Thoracic aorta (tissue), 2 donors: ENCODE data around the gene TAF1D. TPM values are rescaled to one million over a fixed set of nuclear protein-coding genes. Genes with fewer than 3 reads are reported as not detected.
"Not testable (repeated sequence)": the region's sequence is repeated elsewhere in the genome, so short reads cannot be mapped to it uniquely, and the experiment has no call there.

ENCODE experiments used
- ATAC-seq: fragments of 150-250 bp; one replicate; pipeline ENCODE4 v1.8.0; 2017; ENCODE audit warnings: low read depth; ENCODE audit not compliant: insufficient number of reproducible peaks, low FRiP score
- DNase-seq: peaks from one replicate; pipeline ENCODE4 v3.0.0-alpha.2; 2020; ENCODE audit warnings: low spot score
- H3K27ac ChIP-seq, 2 donors: fragments of 200-600 bp; sonication (generic); 1 replicate in 1 of 2; 2 replicates in 1 of 2; pipeline ENCODE4 v1.5.1; 2016; ENCODE audit warnings: mild to moderate bottlenecking in 2 of 2, moderate library complexity in 2 of 2
- H3K27me3 ChIP-seq: fragments of 200-600 bp; sonication (generic); replicated peaks from 2 replicates; pipeline ENCODE4 v1.6.0; 2016; ENCODE audit warnings: mild to moderate bottlenecking; ENCODE audit not compliant: insufficient read depth
- H3K36me3 ChIP-seq: fragments of 200-600 bp; sonication (generic); one replicate; pipeline ENCODE4 v1.5.1; 2016
- H3K4me1 ChIP-seq, 2 donors: fragments of 200-600 bp; sonication (generic); 1 replicate in 1 of 2; 2 replicates in 1 of 2; pipeline versions ENCODE4 v1.5.1 to v1.6.0; 2016; ENCODE audit warnings: low read depth in 2 of 2, mild to moderate bottlenecking in 1 of 2; ENCODE audit not compliant: control insufficient read depth in 1 of 2
- H3K4me3 ChIP-seq: fragments of 200-600 bp; sonication (generic); 2 replicates; pipeline ENCODE4 v1.5.1; 2016; ENCODE audit warnings: mild to moderate bottlenecking
- H3K9me3 ChIP-seq: fragments of 200-600 bp; sonication (generic); 2 replicates; pipeline ENCODE4 v1.5.1; 2016
- total RNA-seq, 2 donors: library from RNA; depleted of rRNA; stranded (reverse); fragments of >200 nt; gene quantifications; one replicate each; pipeline versions ENCODE4 v1.1.0 to v1.2.3, GENCODE V29; 2016
- TF ChIP-seq, protein P1 (sequence below): fragments of 200-600 bp; sonication (generic); IDR thresholded peaks from one replicate; pipeline ENCODE4 v1.5.1; 2019; ENCODE audit warnings: antibody characterized with exemption

TAF1D gene
- total RNA-seq, 2 donors from 2014 or later: 99.4 to 231 TPM

DNA sequence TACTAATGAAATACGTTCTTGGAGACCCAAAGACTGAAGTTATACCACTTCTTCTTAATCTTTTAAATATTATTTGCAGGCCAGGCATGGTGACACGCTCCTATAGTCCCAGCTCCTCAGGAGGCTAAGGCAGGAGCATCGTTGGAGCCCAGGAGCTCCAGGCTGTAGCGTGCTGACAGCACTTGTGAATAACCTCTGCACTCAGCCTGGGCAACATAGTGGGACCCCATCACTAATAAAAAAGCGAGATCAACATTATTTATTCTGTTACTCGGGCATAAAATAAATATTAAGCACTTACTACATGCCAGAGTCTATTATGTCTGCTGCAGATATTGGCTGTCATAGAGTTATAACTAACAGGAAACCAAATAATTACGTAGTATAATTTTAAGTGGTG, 42.1 kb upstream of the TAF1D start:
- no peak for DNase-seq
- Histone ChIP-seq H3K4me3 (peak overlapping the region; percentile 90), H3K9me3 (no peaks in the 10 kb centered on the region), H3K4me1 (peaks cover 21 to 33% of the 10 kb centered on the region in 2 donors), H3K27me3 (no peaks in the 10 kb centered on the region), H3K27ac (peak overlapping the region in 1 of 2 donors; percentile 90), H3K36me3 (no peaks in the 10 kb centered on the region)
- ATAC-seq: no peak
- TF ChIP-seq, protein P1, sequence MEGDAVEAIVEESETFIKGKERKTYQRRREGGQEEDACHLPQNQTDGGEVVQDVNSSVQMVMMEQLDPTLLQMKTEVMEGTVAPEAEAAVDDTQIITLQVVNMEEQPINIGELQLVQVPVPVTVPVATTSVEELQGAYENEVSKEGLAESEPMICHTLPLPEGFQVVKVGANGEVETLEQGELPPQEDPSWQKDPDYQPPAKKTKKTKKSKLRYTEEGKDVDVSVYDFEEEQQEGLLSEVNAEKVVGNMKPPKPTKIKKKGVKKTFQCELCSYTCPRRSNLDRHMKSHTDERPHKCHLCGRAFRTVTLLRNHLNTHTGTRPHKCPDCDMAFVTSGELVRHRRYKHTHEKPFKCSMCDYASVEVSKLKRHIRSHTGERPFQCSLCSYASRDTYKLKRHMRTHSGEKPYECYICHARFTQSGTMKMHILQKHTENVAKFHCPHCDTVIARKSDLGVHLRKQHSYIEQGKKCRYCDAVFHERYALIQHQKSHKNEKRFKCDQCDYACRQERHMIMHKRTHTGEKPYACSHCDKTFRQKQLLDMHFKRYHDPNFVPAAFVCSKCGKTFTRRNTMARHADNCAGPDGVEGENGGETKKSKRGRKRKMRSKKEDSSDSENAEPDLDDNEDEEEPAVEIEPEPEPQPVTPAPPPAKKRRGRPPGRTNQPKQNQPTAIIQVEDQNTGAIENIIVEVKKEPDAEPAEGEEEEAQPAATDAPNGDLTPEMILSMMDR: no peak

DNA sequence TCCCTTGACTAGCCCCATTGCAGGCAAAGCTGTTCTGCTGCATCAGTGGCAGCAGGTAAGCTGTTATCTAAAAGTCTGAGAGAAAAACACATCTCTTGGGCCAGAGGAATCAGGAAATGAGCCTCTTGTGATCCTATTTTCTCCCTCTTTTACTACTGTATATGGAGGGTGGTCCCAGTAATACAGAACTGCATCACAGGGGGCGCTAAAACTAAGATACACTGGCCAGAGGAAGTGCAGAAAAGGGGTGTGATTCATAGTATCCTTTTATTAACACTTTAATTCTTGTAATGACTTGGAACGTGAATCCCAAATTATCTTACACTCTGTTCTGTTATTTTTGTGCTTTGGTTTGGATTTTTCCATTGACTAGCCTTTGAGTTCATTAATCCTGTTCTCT, 34.0 kb upstream of the TAF1D start:
- H3K27me3 ChIP-seq: no peaks in the 10 kb centered on the region
- H3K36me3 ChIP-seq: no peaks in the 10 kb centered on the region
- no peak for DNase-seq
- TF ChIP-seq, protein P1: no peak
- ATAC-seq: no peak
- H3K4me3 ChIP-seq: no peak overlapping the region
- no peak overlapping the region for H3K27ac ChIP-seq
- no peaks in the 10 kb centered on the region for H3K4me1 ChIP-seq
- no peaks in the 10 kb centered on the region for H3K9me3 ChIP-seq

DNA sequence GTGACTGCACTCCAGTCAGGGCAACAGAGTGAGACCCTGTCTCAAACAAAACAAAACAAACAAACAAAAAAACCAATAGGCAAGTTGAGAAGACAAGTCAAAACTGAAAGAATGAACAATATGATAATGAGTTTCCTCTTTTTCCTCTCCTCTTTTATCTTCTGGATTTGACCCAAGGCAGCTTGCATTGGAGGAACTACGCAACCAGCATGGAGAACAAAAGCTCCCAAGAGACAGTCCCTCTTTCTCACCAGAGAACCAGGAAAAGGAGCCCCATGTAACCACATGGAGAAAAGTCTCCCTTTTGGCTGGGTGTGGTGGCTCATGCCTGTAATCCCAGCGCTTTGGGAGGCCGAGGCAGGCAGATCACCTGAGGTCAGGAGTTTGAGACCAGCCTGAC, 33.3 kb upstream of the TAF1D start:
- not testable (repeated sequence) for DNase-seq, ATAC-seq, H3K4me1 ChIP-seq, H3K27ac ChIP-seq, H3K36me3 ChIP-seq, H3K9me3 ChIP-seq, H3K4me3 ChIP-seq, H3K27me3 ChIP-seq

DNA sequence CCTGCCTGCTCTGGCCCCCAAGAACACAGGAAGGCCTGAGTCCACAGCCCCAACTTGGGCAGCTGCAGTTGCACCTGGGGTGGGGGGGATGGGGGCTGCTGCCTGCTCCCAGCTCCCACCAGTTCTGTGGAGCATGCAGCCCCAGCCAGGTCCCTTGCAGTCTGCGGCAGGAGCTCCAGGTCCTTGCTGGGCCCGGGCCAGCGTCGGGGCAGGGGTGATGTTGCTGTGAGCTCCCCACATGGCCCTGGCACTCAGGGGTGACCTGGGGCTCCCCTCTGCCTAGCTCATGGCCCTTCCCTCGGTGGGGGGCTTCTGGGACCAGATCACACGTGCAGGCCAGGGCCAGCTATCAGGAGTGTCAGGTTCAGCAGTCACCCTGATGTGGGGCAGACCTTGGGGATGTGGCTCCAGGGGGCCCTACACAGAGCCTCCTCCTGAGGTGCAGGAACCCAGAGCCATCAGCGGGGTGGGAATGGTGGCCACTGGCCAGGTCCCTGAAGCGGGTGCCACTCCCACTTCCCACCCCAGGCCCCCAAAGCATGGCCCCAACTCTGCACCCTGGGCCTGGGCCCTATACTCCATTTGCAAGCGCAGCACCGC, 32.4 kb upstream of the TAF1D start:
- Histone ChIP-seq H3K27ac (no peak overlapping the region), H3K36me3 (no peaks in the 10 kb centered on the region), H3K9me3 (no peaks in the 10 kb centered on the region), H3K4me1 (no peaks in the 10 kb centered on the region), H3K27me3 (no peaks in the 10 kb centered on the region), H3K4me3 (no peak overlapping the region)
- TF ChIP-seq, protein P1: no peak
- ATAC-seq (no peak), DNase-seq (no peak)

DNA sequence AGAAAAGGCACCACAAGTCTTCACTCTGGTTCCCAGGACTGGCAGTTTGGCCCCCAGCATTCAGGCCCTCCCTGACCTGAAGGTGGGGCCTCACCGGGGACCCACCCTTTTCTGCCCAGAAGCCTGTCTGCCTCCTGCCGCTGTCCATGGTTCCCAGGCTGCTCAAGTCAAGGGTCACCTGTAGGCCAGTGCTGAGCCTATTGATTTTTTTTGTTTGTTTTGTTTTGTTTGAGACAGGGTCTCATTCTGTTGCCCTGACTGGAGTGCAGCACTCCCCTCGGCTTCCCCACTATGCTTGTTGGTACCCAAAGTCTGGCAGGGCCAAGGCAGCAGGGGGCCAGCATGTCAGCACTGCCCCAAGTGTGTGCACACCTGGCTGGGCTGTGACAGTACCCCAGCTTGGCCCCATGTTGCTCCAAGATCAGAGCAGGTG, 31.8 kb upstream of the TAF1D start:
- Histone ChIP-seq H3K4me1 (no peaks in the 10 kb centered on the region), H3K27me3 (no peaks in the 10 kb centered on the region), H3K4me3 (no peak overlapping the region), H3K36me3 (no peaks in the 10 kb centered on the region), H3K27ac (no peak overlapping the region), H3K9me3 (no peaks in the 10 kb centered on the region)
- DNase-seq (no peak), ATAC-seq (no peak)
- TF ChIP-seq, protein P1: no peak

DNA sequence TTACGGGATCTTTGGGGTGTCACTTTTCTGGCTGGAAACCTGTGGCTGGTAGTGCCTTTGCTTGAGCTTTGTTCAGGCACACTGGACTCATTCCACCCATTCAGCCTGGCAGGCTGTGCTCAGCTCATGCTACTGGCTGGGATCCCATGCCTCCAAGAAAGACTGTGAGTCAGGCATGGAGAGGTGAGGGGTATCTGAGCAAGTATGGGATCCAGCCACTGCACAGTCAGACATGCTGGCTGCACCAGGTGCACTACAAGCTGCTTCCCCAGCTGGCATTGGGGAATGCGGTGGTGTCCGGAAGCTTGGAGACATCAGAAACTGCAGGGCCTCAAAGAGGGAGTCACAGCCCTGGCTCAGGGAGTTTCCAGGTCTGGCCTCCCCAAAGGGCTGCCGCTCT, 30.8 kb upstream of the TAF1D start:
- Histone ChIP-seq H3K27me3 (no peaks in the 10 kb centered on the region), H3K36me3 (no peaks in the 10 kb centered on the region), H3K4me3 (no peak overlapping the region), H3K27ac (no peak overlapping the region), H3K4me1 (no peaks in the 10 kb centered on the region), H3K9me3 (no peaks in the 10 kb centered on the region)
- TF ChIP-seq, protein P1: no peak
- DNase-seq (no peak), ATAC-seq (no peak)
